Suprapubic skin (tissue), 4 donors: ENCODE results near the gene RUNX3. TPM values are rescaled to one million over a fixed set of nuclear protein-coding genes. Genes with fewer than 3 reads are reported as not detected.

Experiments
- DNase-seq, 2 donors: peaks; one replicate each; pipeline ENCODE4 v3.0.0-alpha.2; 2019; ENCODE audit warnings: low spot score in 2 of 2
- H3K27ac ChIP-seq: fragments of 200-600 bp; sonication (generic); one replicate; pipeline ENCODE4 v1.5.1; 2019
- H3K27me3 ChIP-seq: fragments of 200-600 bp; sonication (generic); one replicate; pipeline ENCODE4 v1.5.1; 2019
- H3K36me3 ChIP-seq: fragments of 200-600 bp; sonication (generic); one replicate; pipeline ENCODE4 v1.5.1; 2019
- H3K4me1 ChIP-seq: fragments of 200-600 bp; sonication (generic); one replicate; pipeline ENCODE4 v1.5.1; 2019
- H3K4me3 ChIP-seq: fragments of 200-600 bp; sonication (generic); one replicate; pipeline ENCODE4 v1.5.1; 2019; ENCODE audit warnings: mild to moderate bottlenecking
- H3K9me3 ChIP-seq: fragments of 200-600 bp; sonication (generic); one replicate; pipeline ENCODE4 v1.5.1; 2019
- CTCF ChIP-seq, 2 donors: fragments of 200-600 bp in 1 of 2; fragments of 450-650 bp in 1 of 2; sonication (generic) in 1 of 2; IDR thresholded peaks; one replicate each; pipeline ENCODE4 v1.5.1; 2016 to 2019; ENCODE audit warnings: antibody characterized with exemption in 2 of 2, mild to moderate bottlenecking in 1 of 2, moderate library complexity in 1 of 2
- EP300 ChIP-seq: sonication (generic); formaldehyde crosslinking; IDR thresholded peaks from one replicate; pipeline ENCODE4 v1.6.1; 2017; ENCODE audit warnings: antibody characterized with exemption
- POLR2A ChIP-seq, 2 donors: fragments of 450-650 bp; IDR thresholded peaks; one replicate each; pipeline ENCODE4 v1.6.1; 2017; ENCODE audit warnings: antibody characterized with exemption in 2 of 2, mild to moderate bottlenecking in 2 of 2, moderate library complexity in 2 of 2
- POLR2AphosphoS5 ChIP-seq, 3 donors: sonication (generic); formaldehyde crosslinking; IDR thresholded peaks; one replicate each; pipeline ENCODE4 v1.6.1; 2017; ENCODE audit warnings: antibody characterized with exemption in 3 of 3
- WGBS: methylation state at CpG from one replicate; pipeline ENCODE4 v1.1.5; 2018; 5-methylcytosine and 5-hydroxymethylcytosine counted together
- total RNA-seq, 4 donors: library from RNA; depleted of rRNA; stranded (reverse); fragments of >200 nt; gene quantifications; one replicate each; pipeline ENCODE4 v1.1.0, GENCODE V29; 2016

Gene RUNX3
- total RNA-seq, 4 donors from 2014 or later = 7.9 to 18.7 (median 13.8) TPM

- WGBS = 26% methylated on average over 13 of the region's 15 CpGs
- H3K4me3 ChIP-seq = peak overlapping the region; percentile 53
- peak overlapping the region; percentile 28 for H3K27ac ChIP-seq
Measured at GRCh38 chr1:24926563-24927249, 3.4 kb downstream of the RUNX3 start.

GRCh38 chr1:24925963-24926362, 4.1 kb downstream of the RUNX3 start:
- TF ChIP-seq POLR2AphosphoS5 (IDR thresholded peaks at IDR 0.05) (no peak), CTCF (IDR thresholded peaks at IDR 0.05) (no peak), EP300 (no peak), POLR2A (IDR thresholded peaks at IDR 0.05) (no peak)
- Histone ChIP-seq H3K27ac (no peak overlapping the region), H3K4me1 (peaks cover 40% of the 10 kb centered on the region), H3K9me3 (no peaks in the 10 kb centered on the region), H3K27me3 (peaks cover 80% of the 10 kb centered on the region), H3K36me3 (no peaks in the 10 kb centered on the region), H3K4me3 (no peak overlapping the region)
- no peak for DNase-seq
- WGBS = 43% methylated on average over 8 of the region's 10 CpGs

More at GRCh38 chr1:24926563-24927249, 3.4 kb downstream of the RUNX3 start:
- no peaks in the 10 kb centered on the region for H3K9me3 ChIP-seq
- peaks cover 88% of the 10 kb centered on the region for H3K27me3 ChIP-seq
- H3K36me3 ChIP-seq = no peaks in the 10 kb centered on the region
- DNase-seq = no peak
- TF ChIP-seq POLR2A (IDR thresholded peaks at IDR 0.05) (no peak), CTCF (IDR thresholded peaks at IDR 0.05) (no peak), EP300 (no peak), POLR2AphosphoS5 (IDR thresholded peaks at IDR 0.05) (no peak)
- H3K4me1 ChIP-seq = peaks cover 45% of the 10 kb centered on the region

- Histone ChIP-seq H3K27me3 (peaks cover 73% of the 10 kb centered on the region), H3K27ac (no peak overlapping the region), H3K9me3 (no peaks in the 10 kb centered on the region), H3K4me3 (no peak overlapping the region), H3K36me3 (no peaks in the 10 kb centered on the region), H3K4me1 (peaks cover 33% of the 10 kb centered on the region)
- WGBS = 52% methylated on average over 10 of the region's 10 CpGs
- TF ChIP-seq POLR2A (IDR thresholded peaks at IDR 0.05) (no peak), POLR2AphosphoS5 (IDR thresholded peaks at IDR 0.05) (no peak), CTCF (IDR thresholded peaks at IDR 0.05) (no peak), EP300 (no peak)
- DNase-seq = no peak
Measured at GRCh38 chr1:24925082-24925779, 4.8 kb downstream of the RUNX3 start.

GRCh38 chr1:24923485-24924113, 6.5 kb downstream of the RUNX3 start:
- Histone ChIP-seq H3K27me3 (peaks cover 57% of the 10 kb centered on the region), H3K36me3 (no peaks in the 10 kb centered on the region), H3K4me1 (peaks cover 26% of the 10 kb centered on the region), H3K27ac (no peak overlapping the region), H3K4me3 (no peak overlapping the region), H3K9me3 (no peaks in the 10 kb centered on the region)
- TF ChIP-seq POLR2A (IDR thresholded peaks at IDR 0.05) (no peak), CTCF (IDR thresholded peaks at IDR 0.05) (no peak), POLR2AphosphoS5 (IDR thresholded peaks at IDR 0.05) (no peak), EP300 (no peak)
- no peak for DNase-seq
- 76% methylated on average over 15 of the region's 15 CpGs for WGBS
